HEK293T (cell line): ENCODE measurements around the gene SGMS1.
"Not testable (repeated sequence)": the region's sequence is repeated elsewhere in the genome, so short reads cannot be mapped to it uniquely, and the experiment has no call there.

ENCODE experiments used
- LEF1 ChIP-seq: fragments of 450-650 bp; IDR thresholded peaks from 2 replicates; pipeline ENCODE4 v1.6.1; 2017; ENCODE audit warnings: mild to moderate bottlenecking, borderline replicate concordance
- TARDBP ChIP-seq: fragments of 450-650 bp; IDR thresholded peaks from 2 replicates; pipeline ENCODE4 v1.6.1; 2016

- TF ChIP-seq LEF1, TARDBP: not testable (repeated sequence)
Measured at GRCh38 chr10:50262625-50263024, 361.1 kb downstream of the SGMS1 start.
